PC-9 (cell line): ENCODE measurements around the gene SHANK1. TPM values are rescaled to one million over a fixed set of nuclear protein-coding genes. Genes with fewer than 3 reads are reported as not detected.

Experiments
- BruUV-seq: library from RNA; stranded (reverse); fragments of 400-500 nt; replicated peaks from 2 replicates; lab custom pipeline; 2021; lab: Mats Ljungman, UMichigan
- CTCF ChIA-PET: fragments of 300-600 bp; sonication (Branson Sonifier 250); formaldehyde crosslinking; loops from one replicate; lab custom pipeline; 2022; ENCODE audit warnings: antibody characterized with exemption; lab: Charles Lee
- POLR2A ChIA-PET: fragments of 300-600 bp; sonication (Branson Sonifier 250); formaldehyde crosslinking; loops from one replicate; lab custom pipeline; 2022; ENCODE audit warnings: antibody characterized with exemption; ENCODE audit not compliant: unreplicated experiment; lab: Charles Lee
- DNase-seq, 2 experiments: peaks; one replicate each; pipeline versions ENCODE4 v3.0.0 to v3.0.0-alpha.2; 2015 to 2022; ENCODE audit warnings: mixed read lengths in 1 of 2
- H2AFZ ChIP-seq: fragments of 200-600 bp; sonication (generic); 2 replicates; pipeline ENCODE4 v1.8.1; 2017; ENCODE audit warnings: antibody characterized with exemption
- H3F3A ChIP-seq: fragments of 200-600 bp; sonication (generic); 2 replicates; pipeline ENCODE4 v1.8.1; 2017; ENCODE audit warnings: antibody characterized with exemption, mild to moderate bottlenecking, low read depth; ENCODE audit not compliant: insufficient read depth
- H3K27ac ChIP-seq: fragments of 200-600 bp; sonication (generic); 2 replicates; pipeline ENCODE4 v1.6.1; 2016; ENCODE audit warnings: mixed run types
- H3K27me3 ChIP-seq: fragments of 200-600 bp; sonication (generic); 2 replicates; pipeline ENCODE4 v1.6.1; 2016; ENCODE audit warnings: low read depth, mixed run types; ENCODE audit not compliant: insufficient read depth
- H3K36me3 ChIP-seq: fragments of 200-600 bp; sonication (generic); 2 replicates; pipeline ENCODE4 v1.6.1; 2016; ENCODE audit warnings: low read depth, mixed run types
- H3K4me1 ChIP-seq: fragments of 200-600 bp; sonication (generic); replicated peaks from 2 replicates; pipeline ENCODE4 v1.6.1; 2016; ENCODE audit warnings: mixed run types; ENCODE audit not compliant: insufficient read depth
- H3K4me2 ChIP-seq: fragments of 200-600 bp; sonication (generic); 2 replicates; pipeline ENCODE4 v1.6.1; 2017; ENCODE audit warnings: mixed run types
- H3K4me3 ChIP-seq: fragments of 200-600 bp; sonication (generic); 2 replicates; pipeline ENCODE4 v1.6.1; 2016; ENCODE audit warnings: mixed run types
- H3K79me2 ChIP-seq: fragments of 200-600 bp; sonication (generic); 2 replicates; pipeline ENCODE4 v1.6.1; 2017; ENCODE audit warnings: low read depth, mixed run types
- H3K9me2 ChIP-seq: fragments of 200-600 bp; sonication (generic); 2 replicates; pipeline ENCODE4 v1.8.1; 2017; ENCODE audit warnings: mild to moderate bottlenecking; ENCODE audit not compliant: insufficient read depth
- H3K9me3 ChIP-seq: fragments of 200-600 bp; sonication (generic); 2 replicates; pipeline ENCODE4 v1.8.1; 2016; ENCODE audit warnings: low read depth; ENCODE audit not compliant: insufficient read depth
- H4K20me1 ChIP-seq: fragments of 200-600 bp; sonication (generic); 2 replicates; pipeline ENCODE4 v1.8.1; 2017; ENCODE audit not compliant: insufficient read depth
- EZH2 ChIP-seq: fragments of 200-600 bp; sonication (generic); IDR thresholded peaks from 2 replicates; pipeline ENCODE4 v1.8.0; 2017; ENCODE audit warnings: antibody characterized with exemption, low read depth
- intact Hi-C: fragments of 100-400 bp; cut with micrococcal nuclease; formaldehyde crosslinking; loops from one replicate; pipeline ENCODE4 v1.10.0; 2022; ENCODE audit not compliant: unreplicated experiment
- total RNA-seq: library from RNA; stranded (reverse); gene quantifications from 2 replicates; pipeline ENCODE4 v1.2.3, GENCODE V29; 2021
- TF ChIP-seq, protein P1 (sequence below): fragments of 200-600 bp; sonication (generic); conservative IDR thresholded peaks from 2 replicates; pipeline ENCODE4 v1.6.1; 2017; ENCODE audit warnings: mixed run types, antibody characterized with exemption, mild to moderate bottlenecking, moderate library complexity

Gene SHANK1
- total RNA-seq, 1 experiment from 2014 or later = not detected

GRCh38 chr19:50688766-50689165 is 30.8 kb downstream of the SHANK1 start:
- Histone ChIP-seq H4K20me1 (no peaks in the 10 kb centered on the region), H3K4me2 (no peak overlapping the region), H3K4me1 (no peaks in the 10 kb centered on the region), H3K4me3 (no peak overlapping the region), H3K79me2 (no peaks in the 10 kb centered on the region), H3K27ac (no peak overlapping the region), H3K27me3 (peaks cover 83% of the 10 kb centered on the region), H3K9me3 (no peaks in the 10 kb centered on the region), H2AFZ (no peak overlapping the region), H3K36me3 (no peaks in the 10 kb centered on the region), H3F3A (no peaks in the 10 kb centered on the region), H3K9me2 (no peaks in the 10 kb centered on the region)
- no TSS peak for BruUV-seq
- intact Hi-C loops = no loop called here
- TF ChIP-seq EZH2 = no peak
- TF ChIP-seq, protein P1, sequence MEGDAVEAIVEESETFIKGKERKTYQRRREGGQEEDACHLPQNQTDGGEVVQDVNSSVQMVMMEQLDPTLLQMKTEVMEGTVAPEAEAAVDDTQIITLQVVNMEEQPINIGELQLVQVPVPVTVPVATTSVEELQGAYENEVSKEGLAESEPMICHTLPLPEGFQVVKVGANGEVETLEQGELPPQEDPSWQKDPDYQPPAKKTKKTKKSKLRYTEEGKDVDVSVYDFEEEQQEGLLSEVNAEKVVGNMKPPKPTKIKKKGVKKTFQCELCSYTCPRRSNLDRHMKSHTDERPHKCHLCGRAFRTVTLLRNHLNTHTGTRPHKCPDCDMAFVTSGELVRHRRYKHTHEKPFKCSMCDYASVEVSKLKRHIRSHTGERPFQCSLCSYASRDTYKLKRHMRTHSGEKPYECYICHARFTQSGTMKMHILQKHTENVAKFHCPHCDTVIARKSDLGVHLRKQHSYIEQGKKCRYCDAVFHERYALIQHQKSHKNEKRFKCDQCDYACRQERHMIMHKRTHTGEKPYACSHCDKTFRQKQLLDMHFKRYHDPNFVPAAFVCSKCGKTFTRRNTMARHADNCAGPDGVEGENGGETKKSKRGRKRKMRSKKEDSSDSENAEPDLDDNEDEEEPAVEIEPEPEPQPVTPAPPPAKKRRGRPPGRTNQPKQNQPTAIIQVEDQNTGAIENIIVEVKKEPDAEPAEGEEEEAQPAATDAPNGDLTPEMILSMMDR = no peak
- CTCF ChIA-PET = no interaction called here
- DNase-seq = no peak
- POLR2A ChIA-PET = interaction anchor here (0.6 kb wide), 1 partner anchor 26 kb away, joined by 20 read pairs; no protein-coding TSS in a partner anchor

DNA sequence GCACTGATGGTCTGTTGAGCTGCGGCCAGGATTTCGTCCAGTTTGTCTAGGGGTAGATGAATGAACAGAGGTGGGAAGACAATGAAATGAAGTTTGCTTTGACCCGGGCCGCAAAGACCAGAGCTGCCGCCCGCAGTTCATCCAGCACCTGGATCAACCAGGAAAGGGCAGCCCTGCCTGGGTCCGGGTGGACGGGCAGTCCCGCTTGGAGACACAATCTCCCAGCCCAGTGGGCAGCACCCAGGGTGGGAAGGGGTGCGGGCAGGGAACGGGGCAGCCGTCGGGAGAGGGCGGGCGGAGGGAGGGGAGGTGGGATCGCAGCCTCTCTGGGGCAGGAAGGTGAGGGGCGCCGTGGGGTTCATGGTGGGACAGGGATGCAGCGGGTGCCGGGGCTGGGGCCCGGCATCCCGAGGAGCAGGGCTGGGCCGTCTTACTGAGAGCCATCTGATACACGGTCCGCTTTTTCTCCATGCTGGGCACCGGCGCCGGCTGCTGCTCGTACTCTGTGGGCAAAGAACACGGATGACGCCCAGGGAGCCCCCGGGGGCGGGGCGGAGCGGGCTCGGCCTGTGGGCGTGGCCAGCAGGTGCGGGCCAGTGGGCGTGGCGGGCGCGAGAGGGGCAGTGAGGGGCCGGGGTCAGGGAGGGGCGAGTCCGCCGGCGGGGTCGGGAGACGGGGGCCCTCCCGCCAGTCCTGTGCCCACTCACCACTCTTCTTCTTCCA is 33.1 kb downstream of the SHANK1 start:
- H3K4me2 ChIP-seq = no peak overlapping the region

DNA sequence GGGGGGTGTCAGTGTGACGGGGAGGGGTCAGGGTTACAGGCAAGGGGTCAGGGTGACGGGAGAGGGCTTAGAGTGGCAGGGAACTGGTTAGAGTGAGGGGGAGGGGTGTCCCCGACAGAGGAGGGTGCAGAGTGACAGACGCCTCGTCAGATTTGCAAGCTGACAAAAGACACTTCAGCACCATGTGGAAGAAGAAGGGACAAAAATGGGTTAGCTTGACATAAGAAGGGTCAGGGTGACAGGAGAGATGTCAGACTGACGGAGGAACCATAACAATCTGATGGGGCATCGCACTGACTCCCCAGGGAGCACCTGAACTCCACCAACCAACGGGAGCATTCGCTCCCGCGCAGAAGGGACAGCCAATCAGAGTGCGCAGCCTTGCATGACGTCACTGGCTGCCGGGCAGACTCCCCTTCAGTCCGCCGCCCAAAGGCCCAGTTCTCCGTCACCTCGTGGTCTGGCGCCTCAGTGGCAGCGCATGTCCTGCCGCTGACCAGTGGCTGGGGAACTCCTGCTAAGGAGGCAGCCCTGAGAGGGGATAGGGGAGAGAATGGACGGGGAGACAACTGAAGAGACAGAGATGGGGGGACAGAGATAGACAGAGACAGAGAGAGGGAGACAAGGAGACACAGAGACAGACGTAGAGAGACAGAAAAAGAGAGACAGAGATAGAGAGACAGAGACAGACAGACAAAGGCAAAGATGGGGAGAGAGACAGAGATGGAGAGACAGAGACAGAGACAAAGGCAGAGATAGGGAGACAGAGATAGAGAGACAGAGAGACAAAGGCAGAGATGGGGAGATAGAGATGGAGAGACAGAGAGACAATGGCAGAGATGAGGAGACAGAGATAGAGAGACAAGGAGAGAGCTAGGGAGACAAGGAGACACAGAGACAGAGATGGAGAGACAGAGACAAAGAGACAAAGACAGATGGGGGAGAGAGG is 40.2 kb downstream of the SHANK1 start:
- H3K4me1 ChIP-seq = no peaks in the 10 kb centered on the region
- no peak overlapping the region for H3K4me3 ChIP-seq
- DNase-seq = peak in 1 of 2 experiments; percentile 49
- no peak overlapping the region for H2AFZ ChIP-seq
- intact Hi-C loops = no loop called here
- H4K20me1 ChIP-seq = no peaks in the 10 kb centered on the region
- H3K27me3 ChIP-seq = peaks cover 74% of the 10 kb centered on the region
- ChIA-PET CTCF (no interaction called here), POLR2A (no interaction called here)
- no peaks in the 10 kb centered on the region for H3F3A ChIP-seq
- no peak overlapping the region for H3K27ac ChIP-seq
- no peak overlapping the region for H3K4me2 ChIP-seq
- H3K9me3 ChIP-seq = no peaks in the 10 kb centered on the region
- H3K9me2 ChIP-seq = no peaks in the 10 kb centered on the region
- H3K79me2 ChIP-seq = no peaks in the 10 kb centered on the region
- H3K36me3 ChIP-seq = no peaks in the 10 kb centered on the region
- TF ChIP-seq, protein P1 = no peak
- no peak for TF ChIP-seq EZH2
- BruUV-seq = no TSS peak

More for the DNA sequence above, 33.1 kb downstream of the SHANK1 start:
- Histone ChIP-seq H3K27me3 (peaks cover 98% of the 10 kb centered on the region), H2AFZ (no peak overlapping the region), H3K36me3 (no peaks in the 10 kb centered on the region), H3K79me2 (no peaks in the 10 kb centered on the region), H3K9me3 (no peaks in the 10 kb centered on the region), H3K9me2 (no peaks in the 10 kb centered on the region), H4K20me1 (no peaks in the 10 kb centered on the region), H3K27ac (no peak overlapping the region), H3K4me3 (no peak overlapping the region), H3F3A (no peaks in the 10 kb centered on the region), H3K4me1 (no peaks in the 10 kb centered on the region)
- TF ChIP-seq, protein P1 = no peak
- no peak for TF ChIP-seq EZH2
- CTCF ChIA-PET = no interaction called here
- BruUV-seq = no TSS peak
- intact Hi-C loops = no loop called here
- no peak for DNase-seq
- POLR2A ChIA-PET = no interaction called here
